ENCODE data around the gene GMFB. TPM values are rescaled to one million over a fixed set of nuclear protein-coding genes. Genes with fewer than 3 reads are reported as not detected.

The GMFB gene
- polyA plus RNA-seq, 2 of the 4 experiments (the other 2 are of a cell fraction) = 45.5 to 66.7 TPM

DNA sequence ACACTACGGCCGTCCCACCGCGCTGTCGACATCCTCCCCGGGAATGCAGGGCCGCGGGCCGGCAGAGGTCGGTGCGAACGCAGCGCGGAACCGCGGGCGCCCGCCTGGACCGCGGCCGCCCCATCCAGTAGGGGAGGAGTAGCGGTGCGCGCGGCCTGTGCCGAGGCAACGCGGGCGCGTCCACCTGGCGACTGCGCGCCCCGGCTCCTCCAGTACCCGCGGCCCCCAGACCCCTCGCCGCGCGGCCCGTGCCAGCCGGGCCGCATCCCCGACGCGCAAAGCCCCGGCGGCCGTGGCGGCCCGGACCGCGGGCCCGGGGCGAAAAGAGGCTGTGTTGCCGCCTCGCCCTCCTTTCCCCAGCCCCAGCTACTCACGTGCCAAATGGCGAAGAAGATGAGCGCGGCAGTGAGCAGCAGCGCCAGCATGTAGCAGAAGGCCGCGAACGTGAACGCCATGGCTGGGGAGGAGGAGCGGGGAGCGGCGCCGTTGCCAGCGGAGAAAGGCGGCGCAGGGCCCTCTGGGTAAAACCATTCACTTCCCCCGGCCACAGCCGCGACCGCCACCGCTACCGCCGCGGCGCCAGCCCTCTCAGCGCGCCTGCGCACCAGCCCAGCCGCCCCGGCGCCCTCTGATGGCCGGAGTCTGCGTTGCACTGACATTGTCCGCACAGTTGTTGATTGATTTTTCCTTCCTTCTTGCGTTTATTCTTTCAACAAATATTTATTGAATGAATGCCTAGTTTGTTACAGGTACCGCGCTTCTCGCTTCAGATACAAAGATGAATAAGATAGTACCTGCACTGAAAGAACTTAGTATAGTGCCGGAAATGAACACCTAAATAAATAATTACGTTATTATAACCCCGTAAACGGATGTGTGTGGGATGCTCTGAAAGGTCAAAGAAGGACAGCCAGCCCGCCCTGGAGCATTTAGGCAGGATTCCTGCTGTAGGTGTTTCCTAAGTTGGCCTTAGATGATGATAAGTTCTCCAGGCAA lies 47.6 kb downstream of the GMFB start, which contains the start of gene CNIH1 (continued):
- TF ChIP-seq KDM5A (IDR thresholded peaks at IDR 0.05) (no peak), RARB (CRISPR knock-in tag; IDR thresholded peaks at IDR 0.05) (no peak), HEYL (CRISPR knock-in tag; IDR thresholded peaks at IDR 0.05) (no peak), NFE2L2 (conservative IDR thresholded peaks at IDR 0.05; ENCODE audit: low read length) (no peak), SREBF2 (IDR thresholded peaks at IDR 0.05) (no peak), EHF (CRISPR knock-in tag; IDR thresholded peaks at IDR 0.05) (peak; percentile 62; the same call in 1 of the 2 replicates), CBX8 (IDR thresholded peaks at IDR 0.05) (no peak), CBX2 (IDR thresholded peaks at IDR 0.05; ENCODE audit: borderline replicate concordance, low read depth) (no peak), ZFP36 (IDR thresholded peaks at IDR 0.05; ENCODE audit: borderline replicate concordance, partially characterized antibody) (no peak), HDAC2 (IDR thresholded peaks at IDR 0.05) (no peak), PHF8 (IDR thresholded peaks at IDR 0.05; ENCODE audit: borderline replicate concordance, low read depth) (peak; percentile 82), FOXS1 (CRISPR knock-in tag; IDR thresholded peaks at IDR 0.05) (no peak), RAD21 (conservative IDR thresholded peaks at IDR 0.05 in 1 of 2, IDR thresholded peaks at IDR 0.05 in 1 of 2) (peak in 1 of 2 experiments; percentile 18; a peak in 1 of 5 replicates)
- TF ChIP-seq, protein P1, sequence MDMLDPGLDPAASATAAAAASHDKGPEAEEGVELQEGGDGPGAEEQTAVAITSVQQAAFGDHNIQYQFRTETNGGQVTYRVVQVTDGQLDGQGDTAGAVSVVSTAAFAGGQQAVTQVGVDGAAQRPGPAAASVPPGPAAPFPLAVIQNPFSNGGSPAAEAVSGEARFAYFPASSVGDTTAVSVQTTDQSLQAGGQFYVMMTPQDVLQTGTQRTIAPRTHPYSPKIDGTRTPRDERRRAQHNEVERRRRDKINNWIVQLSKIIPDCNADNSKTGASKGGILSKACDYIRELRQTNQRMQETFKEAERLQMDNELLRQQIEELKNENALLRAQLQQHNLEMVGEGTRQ (IDR thresholded peaks at IDR 0.05) = no peak
- TF ChIP-seq, protein P2, sequence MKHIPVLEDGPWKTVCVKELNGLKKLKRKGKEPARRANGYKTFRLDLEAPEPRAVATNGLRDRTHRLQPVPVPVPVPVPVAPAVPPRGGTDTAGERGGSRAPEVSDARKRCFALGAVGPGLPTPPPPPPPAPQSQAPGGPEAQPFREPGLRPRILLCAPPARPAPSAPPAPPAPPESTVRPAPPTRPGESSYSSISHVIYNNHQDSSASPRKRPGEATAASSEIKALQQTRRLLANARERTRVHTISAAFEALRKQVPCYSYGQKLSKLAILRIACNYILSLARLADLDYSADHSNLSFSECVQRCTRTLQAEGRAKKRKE (CRISPR knock-in tag; IDR thresholded peaks at IDR 0.05; ENCODE audit: low read depth) = peak; percentile 68; the same call in 1 of the 2 replicates
- TF ChIP-seq, protein P3, sequence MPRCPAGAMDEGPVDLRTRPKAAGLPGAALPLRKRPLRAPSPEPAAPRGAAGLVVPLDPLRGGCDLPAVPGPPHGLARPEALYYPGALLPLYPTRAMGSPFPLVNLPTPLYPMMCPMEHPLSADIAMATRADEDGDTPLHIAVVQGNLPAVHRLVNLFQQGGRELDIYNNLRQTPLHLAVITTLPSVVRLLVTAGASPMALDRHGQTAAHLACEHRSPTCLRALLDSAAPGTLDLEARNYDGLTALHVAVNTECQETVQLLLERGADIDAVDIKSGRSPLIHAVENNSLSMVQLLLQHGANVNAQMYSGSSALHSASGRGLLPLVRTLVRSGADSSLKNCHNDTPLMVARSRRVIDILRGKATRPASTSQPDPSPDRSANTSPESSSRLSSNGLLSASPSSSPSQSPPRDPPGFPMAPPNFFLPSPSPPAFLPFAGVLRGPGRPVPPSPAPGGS (IDR thresholded peaks at IDR 0.05) = peak; percentile 87; the same call in 1 of the 3 replicates
- TF ChIP-seq, protein P4, sequence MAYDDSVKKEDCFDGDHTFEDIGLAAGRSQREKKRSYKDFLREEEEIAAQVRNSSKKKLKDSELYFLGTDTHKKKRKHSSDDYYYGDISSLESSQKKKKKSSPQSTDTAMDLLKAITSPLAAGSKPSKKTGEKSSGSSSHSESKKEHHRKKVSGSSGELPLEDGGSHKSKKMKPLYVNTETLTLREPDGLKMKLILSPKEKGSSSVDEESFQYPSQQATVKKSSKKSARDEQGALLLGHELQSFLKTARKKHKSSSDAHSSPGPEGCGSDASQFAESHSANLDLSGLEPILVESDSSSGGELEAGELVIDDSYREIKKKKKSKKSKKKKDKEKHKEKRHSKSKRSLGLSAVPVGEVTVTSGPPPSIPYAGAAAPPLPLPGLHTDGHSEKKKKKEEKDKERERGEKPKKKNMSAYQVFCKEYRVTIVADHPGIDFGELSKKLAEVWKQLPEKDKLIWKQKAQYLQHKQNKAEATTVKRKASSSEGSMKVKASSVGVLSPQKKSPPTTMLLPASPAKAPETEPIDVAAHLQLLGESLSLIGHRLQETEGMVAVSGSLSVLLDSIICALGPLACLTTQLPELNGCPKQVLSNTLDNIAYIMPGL (CRISPR knock-in tag; IDR thresholded peaks at IDR 0.05; ENCODE audit: borderline replicate concordance) = no peak
- TF ChIP-seq, protein P5, sequence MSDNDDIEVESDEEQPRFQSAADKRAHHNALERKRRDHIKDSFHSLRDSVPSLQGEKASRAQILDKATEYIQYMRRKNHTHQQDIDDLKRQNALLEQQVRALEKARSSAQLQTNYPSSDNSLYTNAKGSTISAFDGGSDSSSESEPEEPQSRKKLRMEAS (IDR thresholded peaks at IDR 0.05) = no peak; the same call in none of the 2 replicates

DNA sequence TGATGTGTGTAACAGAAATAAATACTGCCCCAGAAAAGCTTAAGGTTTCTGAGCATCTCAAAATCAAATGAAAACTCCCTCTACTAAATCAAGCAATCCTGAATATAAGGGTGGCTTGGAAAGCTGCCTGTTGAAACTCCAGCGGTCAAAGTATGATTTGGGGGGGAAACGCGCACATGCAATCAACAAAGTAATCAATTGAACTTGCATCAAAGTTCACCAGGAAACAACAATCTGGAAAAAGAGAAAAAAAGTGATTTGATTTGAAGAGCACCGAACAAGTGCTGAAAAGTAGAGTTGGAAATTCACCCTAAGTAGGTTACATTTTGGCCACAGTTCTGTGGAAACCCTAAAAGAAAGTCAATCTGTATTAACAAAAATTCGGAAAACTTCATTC lies 48.3 kb downstream of the GMFB start:
- no peak for ATAC-seq
- Histone ChIP-seq H3K4me1 (peaks cover 37% of the 10 kb centered on the region), H3K9me3 (no peaks in the 10 kb centered on the region), H3K4me3 (peak overlapping the region; percentile 78), H3K4me2 (peak overlapping the region; percentile 93), H3K27ac (peak overlapping the region; percentile 94 to 98)
- TF ChIP-seq RFX5 (IDR thresholded peaks at IDR 0.05) (no peak), POLR2A (IDR thresholded peaks at IDR 0.05; ENCODE audit: low read length) (no peak), POLR2AphosphoS2 (conservative IDR thresholded peaks at IDR 0.05; ENCODE audit: low read length) (no peak), KDM5A (IDR thresholded peaks at IDR 0.05) (no peak), EP300 (IDR thresholded peaks at IDR 0.05) (no peak), JUN (IDR thresholded peaks at IDR 0.05) (no peak), MAZ (IDR thresholded peaks at IDR 0.05; ENCODE audit: borderline replicate concordance, low read depth, low read length) (no peak), FOSB (CRISPR knock-in tag; IDR thresholded peaks at IDR 0.05) (no peak), KDM1A (IDR thresholded peaks at IDR 0.05; ENCODE audit: low read depth) (no peak), RARB (CRISPR knock-in tag; IDR thresholded peaks at IDR 0.05) (no peak), SMC3 (IDR thresholded peaks at IDR 0.05) (no peak)
- TF ChIP-seq, protein P4 (CRISPR knock-in tag; IDR thresholded peaks at IDR 0.05; ENCODE audit: borderline replicate concordance) = no peak
- TF ChIP-seq, protein P6, sequence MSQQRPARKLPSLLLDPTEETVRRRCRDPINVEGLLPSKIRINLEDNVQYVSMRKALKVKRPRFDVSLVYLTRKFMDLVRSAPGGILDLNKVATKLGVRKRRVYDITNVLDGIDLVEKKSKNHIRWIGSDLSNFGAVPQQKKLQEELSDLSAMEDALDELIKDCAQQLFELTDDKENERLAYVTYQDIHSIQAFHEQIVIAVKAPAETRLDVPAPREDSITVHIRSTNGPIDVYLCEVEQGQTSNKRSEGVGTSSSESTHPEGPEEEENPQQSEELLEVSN (IDR thresholded peaks at IDR 0.05; ENCODE audit: borderline replicate concordance, low read depth) = no peak
- no peak for FAIRE-seq
- POLR2A ChIA-PET = no interaction called here
- WGBS (ENCODE audit: missing lambda C conversion rate) = 1% methylated on average over 5 of the region's 5 CpGs
- no peak for DNase-seq (ENCODE audit: low read depth in 1 of 2, low spot score in 1 of 2)
- CTCF ChIA-PET = interaction anchor here (0.6 to 2.0 kb wide), 7 partner anchors 9 to 333 kb away, joined by 3 to 6 read pairs (median 5); partner anchors contain the start of gene GMFB

Measured in A549 (cell line).